HUES48 (cell line): Measurements from ENCODE around the gene C1QL3.

ENCODE experiments used
- H3K27ac ChIP-seq: one replicate; pipeline ENCODE4 v1.7.0; 2013; ENCODE audit warnings: low read depth, low read length, inconsistent platforms
- H3K27me3 ChIP-seq: 2 replicates; pipeline ENCODE4 v1.6.1; 2013; ENCODE audit warnings: mild to moderate bottlenecking, low read length; ENCODE audit not compliant: control insufficient read depth, insufficient read depth
- H3K36me3 ChIP-seq: 2 replicates; pipeline ENCODE4 v1.6.1; 2013; ENCODE audit warnings: low read length; ENCODE audit not compliant: control insufficient read depth, insufficient read depth
- H3K4me1 ChIP-seq: 2 replicates; pipeline ENCODE4 v1.6.1; 2013; ENCODE audit warnings: mild to moderate bottlenecking, low read length; ENCODE audit not compliant: control insufficient read depth, insufficient read depth
- H3K4me3 ChIP-seq: 2 replicates; pipeline ENCODE4 v1.5.1; 2013; ENCODE audit warnings: mild to moderate bottlenecking, low read depth, low read length
- H3K9ac ChIP-seq: 2 replicates; pipeline ENCODE4 v1.6.1; 2013; ENCODE audit warnings: mild to moderate bottlenecking, low read depth, low read length, moderate library complexity
- H3K9me3 ChIP-seq: 2 replicates; pipeline ENCODE4 v1.6.1; 2013; ENCODE audit warnings: low read length; ENCODE audit not compliant: control insufficient read depth, insufficient read depth

C1QL3 gene

GRCh38 chr10:16521311-16522016 lies at the start of gene C1QL3:
Gene C1QL3 (minus strand): TSS chr10:16521879. CDS start chr10:16521065, 814 bp downstream.
- Histone ChIP-seq H3K9me3 (no peaks in the 10 kb centered on the region), H3K27ac (no peak within 1 kb of the TSS), H3K27me3 (peaks cover 61% of the 10 kb centered on the region), H3K4me3 (peak within 1 kb of the TSS; percentile 66), H3K9ac (no peak within 1 kb of the TSS), H3K4me1 (peaks cover 11% of the 10 kb centered on the region; the same call in 1 of the 2 replicates), H3K36me3 (no peaks in the 10 kb centered on the region)

- Histone ChIP-seq H3K36me3 (no peaks in the 10 kb centered on the region), H3K9me3 (no peaks in the 10 kb centered on the region), H3K9ac (no peak overlapping the region), H3K4me1 (no peaks in the 10 kb centered on the region), H3K27me3 (no peaks in the 10 kb centered on the region), H3K27ac (no peak overlapping the region), H3K4me3 (no peak overlapping the region)
These were observed 49.1 kb upstream of the C1QL3 start for GRCh38 chr10:16570731-16571130.

GRCh38 chr10:16566202-16566805 lies 44.6 kb upstream of the C1QL3 start:
- Histone ChIP-seq H3K4me3 (no peak overlapping the region), H3K9ac (no peak overlapping the region), H3K36me3 (no peaks in the 10 kb centered on the region), H3K4me1 (no peaks in the 10 kb centered on the region), H3K27ac (no peak overlapping the region), H3K27me3 (no peaks in the 10 kb centered on the region), H3K9me3 (no peaks in the 10 kb centered on the region)

GRCh38 chr10:16565604-16566003 lies 43.9 kb upstream of the C1QL3 start:
- Histone ChIP-seq H3K4me3 (no peak overlapping the region), H3K4me1 (no peaks in the 10 kb centered on the region), H3K36me3 (no peaks in the 10 kb centered on the region), H3K27ac (no peak overlapping the region), H3K9ac (no peak overlapping the region), H3K27me3 (no peaks in the 10 kb centered on the region), H3K9me3 (no peaks in the 10 kb centered on the region)

GRCh38 chr10:16562891-16563290 lies 41.2 kb upstream of the C1QL3 start:
- Histone ChIP-seq H3K36me3 (no peaks in the 10 kb centered on the region), H3K27ac (no peak overlapping the region), H3K4me1 (no peaks in the 10 kb centered on the region), H3K27me3 (no peaks in the 10 kb centered on the region), H3K4me3 (no peak overlapping the region), H3K9me3 (no peaks in the 10 kb centered on the region), H3K9ac (no peak overlapping the region)

- Histone ChIP-seq H3K27me3 (no peaks in the 10 kb centered on the region), H3K36me3 (no peaks in the 10 kb centered on the region), H3K4me1 (no peaks in the 10 kb centered on the region), H3K4me3 (no peak overlapping the region), H3K27ac (no peak overlapping the region), H3K9me3 (no peaks in the 10 kb centered on the region), H3K9ac (no peak overlapping the region)
These were observed 37.6 kb upstream of the C1QL3 start for GRCh38 chr10:16559236-16559773.

GRCh38 chr10:16547973-16548372 lies 26.3 kb upstream of the C1QL3 start:
- Histone ChIP-seq H3K9me3 (no peaks in the 10 kb centered on the region), H3K4me1 (no peaks in the 10 kb centered on the region), H3K9ac (no peak overlapping the region), H3K27me3 (no peaks in the 10 kb centered on the region), H3K27ac (no peak overlapping the region), H3K4me3 (no peak overlapping the region), H3K36me3 (no peaks in the 10 kb centered on the region)

- Histone ChIP-seq H3K27me3 (no peaks in the 10 kb centered on the region), H3K4me3 (no peak overlapping the region), H3K9me3 (no peaks in the 10 kb centered on the region), H3K9ac (no peak overlapping the region), H3K4me1 (no peaks in the 10 kb centered on the region), H3K27ac (no peak overlapping the region), H3K36me3 (no peaks in the 10 kb centered on the region)
These were observed 23.5 kb upstream of the C1QL3 start for GRCh38 chr10:16545116-16545736.

GRCh38 chr10:16544591-16544990 lies 22.9 kb upstream of the C1QL3 start:
- Histone ChIP-seq H3K36me3 (no peaks in the 10 kb centered on the region), H3K4me1 (no peaks in the 10 kb centered on the region), H3K9ac (no peak overlapping the region), H3K4me3 (no peak overlapping the region), H3K9me3 (no peaks in the 10 kb centered on the region), H3K27ac (no peak overlapping the region), H3K27me3 (no peaks in the 10 kb centered on the region)

- H3K9me3 ChIP-seq = no peaks in the 10 kb centered on the region
- no peak overlapping the region for H3K4me3 ChIP-seq
- no peaks in the 10 kb centered on the region for H3K36me3 ChIP-seq
- H3K27me3 ChIP-seq = no peaks in the 10 kb centered on the region
- H3K9ac ChIP-seq = no peak overlapping the region
- no peaks in the 10 kb centered on the region for H3K4me1 ChIP-seq
- no peak overlapping the region for H3K27ac ChIP-seq
These were observed 22.4 kb upstream of the C1QL3 start for GRCh38 chr10:16544099-16544498.

GRCh38 chr10:16536155-16536554 lies 14.5 kb upstream of the C1QL3 start:
- Histone ChIP-seq H3K4me1 (no peaks in the 10 kb centered on the region), H3K27ac (no peak overlapping the region), H3K9ac (no peak overlapping the region), H3K4me3 (no peak overlapping the region), H3K9me3 (no peaks in the 10 kb centered on the region), H3K27me3 (no peaks in the 10 kb centered on the region), H3K36me3 (no peaks in the 10 kb centered on the region)
